HG02642 (cell line): ENCODE measurements around the gene SYT2.
"Not testable (repeated sequence)": the region's sequence is repeated elsewhere in the genome, so short reads cannot be mapped to it uniquely, and the experiment has no call there.

Experiments used
- ATAC-seq: cut with Tn5 transposase; IDR thresholded peaks from one replicate; pipeline ENCODE4 v1.9.1; 2021; ENCODE audit warnings: mild to moderate bottlenecking; ENCODE audit not compliant: unreplicated experiment, poor library complexity

The SYT2 gene

GRCh38 chr1:202579806-202580205 is 130.4 kb downstream of the SYT2 start:
- ATAC-seq: no peak

- ATAC-seq: no peak
These were observed 131.7 kb downstream of the SYT2 start for GRCh38 chr1:202578565-202578964.

- ATAC-seq: no peak
These were observed 132.2 kb downstream of the SYT2 start for GRCh38 chr1:202578001-202578504.

- ATAC-seq: no peak
These were observed 132.9 kb downstream of the SYT2 start for GRCh38 chr1:202577381-202577780.

- no peak for ATAC-seq
These were observed 133.4 kb downstream of the SYT2 start for GRCh38 chr1:202576816-202577215.

GRCh38 chr1:202575918-202576653 is 134.2 kb downstream of the SYT2 start:
- no peak for ATAC-seq

- ATAC-seq: no peak
These were observed 137.4 kb downstream of the SYT2 start for GRCh38 chr1:202572867-202573266.

GRCh38 chr1:202571719-202572339 is 138.4 kb downstream of the SYT2 start:
- ATAC-seq: no peak

- no peak for ATAC-seq
These were observed 140.6 kb downstream of the SYT2 start for GRCh38 chr1:202569393-202570322.

GRCh38 chr1:202568826-202569225 is 141.4 kb downstream of the SYT2 start:
- ATAC-seq: no peak

GRCh38 chr1:202568410-202568809 is 141.8 kb downstream of the SYT2 start:
- no peak for ATAC-seq

GRCh38 chr1:202567738-202568137 is 142.5 kb downstream of the SYT2 start:
- ATAC-seq: no peak

GRCh38 chr1:202565890-202566602 is 144.2 kb downstream of the SYT2 start:
- ATAC-seq: peak; percentile 73

- ATAC-seq: no peak
These were observed 145.2 kb downstream of the SYT2 start for GRCh38 chr1:202564958-202565495.

- ATAC-seq: no peak
These were observed 146.4 kb downstream of the SYT2 start for GRCh38 chr1:202563818-202564217.

GRCh38 chr1:202562444-202563060 is 147.7 kb downstream of the SYT2 start:
- no peak for ATAC-seq

GRCh38 chr1:202561726-202562443 is 148.4 kb downstream of the SYT2 start:
- no peak for ATAC-seq

GRCh38 chr1:202561240-202561639 is 149.0 kb downstream of the SYT2 start:
- ATAC-seq: no peak

GRCh38 chr1:202557662-202558061 is 152.6 kb downstream of the SYT2 start:
- ATAC-seq: not testable (repeated sequence)
